ENCODE measurements around the gene POTEI.
"Not testable (repeated sequence)": the region's sequence is repeated elsewhere in the genome, so short reads cannot be mapped to it uniquely, and the experiment has no call there.

DNA sequence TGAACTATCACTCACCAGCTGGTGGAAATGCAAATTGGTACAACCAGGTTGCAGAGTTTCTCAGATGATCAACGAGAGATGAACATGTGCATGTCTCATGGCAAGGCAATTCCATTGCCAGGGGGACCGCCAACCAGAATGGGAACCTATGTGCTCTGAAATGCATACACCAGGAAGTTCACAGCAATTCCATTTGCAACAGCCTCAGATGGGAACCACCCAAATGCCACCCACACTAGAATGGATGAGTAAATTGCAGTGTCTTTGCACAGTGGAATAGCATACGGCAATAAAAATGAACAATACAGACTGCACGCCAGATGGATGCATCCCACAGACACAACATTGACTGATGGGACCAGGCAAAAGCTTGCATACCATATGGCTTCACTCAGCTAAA, 33.7 kb upstream of the POTEI start:
- TF ChIP-seq, protein P1, sequence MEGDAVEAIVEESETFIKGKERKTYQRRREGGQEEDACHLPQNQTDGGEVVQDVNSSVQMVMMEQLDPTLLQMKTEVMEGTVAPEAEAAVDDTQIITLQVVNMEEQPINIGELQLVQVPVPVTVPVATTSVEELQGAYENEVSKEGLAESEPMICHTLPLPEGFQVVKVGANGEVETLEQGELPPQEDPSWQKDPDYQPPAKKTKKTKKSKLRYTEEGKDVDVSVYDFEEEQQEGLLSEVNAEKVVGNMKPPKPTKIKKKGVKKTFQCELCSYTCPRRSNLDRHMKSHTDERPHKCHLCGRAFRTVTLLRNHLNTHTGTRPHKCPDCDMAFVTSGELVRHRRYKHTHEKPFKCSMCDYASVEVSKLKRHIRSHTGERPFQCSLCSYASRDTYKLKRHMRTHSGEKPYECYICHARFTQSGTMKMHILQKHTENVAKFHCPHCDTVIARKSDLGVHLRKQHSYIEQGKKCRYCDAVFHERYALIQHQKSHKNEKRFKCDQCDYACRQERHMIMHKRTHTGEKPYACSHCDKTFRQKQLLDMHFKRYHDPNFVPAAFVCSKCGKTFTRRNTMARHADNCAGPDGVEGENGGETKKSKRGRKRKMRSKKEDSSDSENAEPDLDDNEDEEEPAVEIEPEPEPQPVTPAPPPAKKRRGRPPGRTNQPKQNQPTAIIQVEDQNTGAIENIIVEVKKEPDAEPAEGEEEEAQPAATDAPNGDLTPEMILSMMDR (IDR thresholded peaks at IDR 0.05; ENCODE audit: borderline replicate concordance, extremely low read depth, low read length, poor library complexity, severe bottlenecking): not testable (repeated sequence)
- TF ChIP-seq EZH2 (IDR thresholded peaks at IDR 0.05; ENCODE audit: borderline replicate concordance, low read depth, low read length, severe bottlenecking): not testable (repeated sequence)

Measured in DND-41 (cell line).